Measurements from ENCODE around the gene APP.

The APP gene

GRCh38 chr21:26157801-26158200, 12.8 kb downstream of the APP start:
- ATAC-seq, result no peak; the same call in 2 of the 3 replicates
- TF ChIP-seq TCF4 (CRISPR knock-in tag; IDR thresholded peaks at IDR 0.05; ENCODE audit: borderline replicate concordance) (no peak), CSRNP3 (CRISPR knock-in tag; IDR thresholded peaks at IDR 0.05) (no peak), ZNF70 (CRISPR knock-in tag; IDR thresholded peaks at IDR 0.05) (no peak), PATZ1 (CRISPR knock-in tag; IDR thresholded peaks at IDR 0.05; ENCODE audit: borderline replicate concordance) (no peak), ZC3H10 (CRISPR knock-in tag; IDR thresholded peaks at IDR 0.05) (no peak), CREB5 (CRISPR knock-in tag; IDR thresholded peaks at IDR 0.05; ENCODE audit: low read depth) (no peak), OSR1 (CRISPR knock-in tag; IDR thresholded peaks at IDR 0.05) (no peak), ZNF565 (CRISPR knock-in tag; conservative IDR thresholded peaks at IDR 0.05; ENCODE audit: low read depth) (no peak), SNAI2 (CRISPR knock-in tag; IDR thresholded peaks at IDR 0.05) (no peak), CSDC2 (CRISPR knock-in tag; IDR thresholded peaks at IDR 0.05) (no peak), PPARA (CRISPR knock-in tag; IDR thresholded peaks at IDR 0.05; ENCODE audit: borderline replicate concordance) (no peak), POU6F1 (CRISPR knock-in tag; IDR thresholded peaks at IDR 0.05; ENCODE audit: borderline replicate concordance, low read depth) (no peak), TSHZ2 (CRISPR knock-in tag; IDR thresholded peaks at IDR 0.05) (no peak), BACH2 (CRISPR knock-in tag; IDR thresholded peaks at IDR 0.05; ENCODE audit: borderline replicate concordance) (no peak)

- no peak for TF ChIP-seq RARB (CRISPR knock-in tag; IDR thresholded peaks at IDR 0.05)
- no peak for TF ChIP-seq TOX (CRISPR knock-in tag; IDR thresholded peaks at IDR 0.05; ENCODE audit: borderline replicate concordance)
- 0 out of 3 replicates have a peak, but pooled peaks have one; percentile 31 for ATAC-seq
Observed at GRCh38 chr21:26154753-26155152, 15.8 kb downstream of the APP start.

GRCh38 chr21:26153758-26154157, 16.8 kb downstream of the APP start:
- TF ChIP-seq TCF4 (CRISPR knock-in tag; IDR thresholded peaks at IDR 0.05; ENCODE audit: borderline replicate concordance) (no peak), ISL1 (CRISPR knock-in tag; IDR thresholded peaks at IDR 0.05) (peak; percentile 70)
- peak; percentile 76 for ATAC-seq

- TF ChIP-seq ZFP3 (CRISPR knock-in tag; IDR thresholded peaks at IDR 0.05) (no peak; the same call in 1 of the 2 replicates), CSRNP3 (CRISPR knock-in tag; IDR thresholded peaks at IDR 0.05) (no peak), ARNTL (CRISPR knock-in tag; IDR thresholded peaks at IDR 0.05; ENCODE audit: borderline replicate concordance, low read depth) (no peak), ISL1 (CRISPR knock-in tag; IDR thresholded peaks at IDR 0.05) (peak; percentile 94), CREB5 (CRISPR knock-in tag; IDR thresholded peaks at IDR 0.05; ENCODE audit: low read depth) (peak; percentile 83), SNAI2 (CRISPR knock-in tag; IDR thresholded peaks at IDR 0.05) (0 out of 2 replicates have a peak, but pooled peaks have one; percentile 40)
- ATAC-seq, result peak; percentile 52
Observed at GRCh38 chr21:26148840-26149354, 21.7 kb downstream of the APP start.
